GM21367 (cell line): ENCODE measurements around the gene FMNL1.
"Not testable (repeated sequence)": the region's sequence is repeated elsewhere in the genome, so short reads cannot be mapped to it uniquely, and the experiment has no call there.

Experiments
- ATAC-seq: cut with Tn5 transposase; IDR thresholded peaks from one replicate; pipeline ENCODE4 v1.9.1; 2021; ENCODE audit not compliant: unreplicated experiment

The FMNL1 gene

DNA sequence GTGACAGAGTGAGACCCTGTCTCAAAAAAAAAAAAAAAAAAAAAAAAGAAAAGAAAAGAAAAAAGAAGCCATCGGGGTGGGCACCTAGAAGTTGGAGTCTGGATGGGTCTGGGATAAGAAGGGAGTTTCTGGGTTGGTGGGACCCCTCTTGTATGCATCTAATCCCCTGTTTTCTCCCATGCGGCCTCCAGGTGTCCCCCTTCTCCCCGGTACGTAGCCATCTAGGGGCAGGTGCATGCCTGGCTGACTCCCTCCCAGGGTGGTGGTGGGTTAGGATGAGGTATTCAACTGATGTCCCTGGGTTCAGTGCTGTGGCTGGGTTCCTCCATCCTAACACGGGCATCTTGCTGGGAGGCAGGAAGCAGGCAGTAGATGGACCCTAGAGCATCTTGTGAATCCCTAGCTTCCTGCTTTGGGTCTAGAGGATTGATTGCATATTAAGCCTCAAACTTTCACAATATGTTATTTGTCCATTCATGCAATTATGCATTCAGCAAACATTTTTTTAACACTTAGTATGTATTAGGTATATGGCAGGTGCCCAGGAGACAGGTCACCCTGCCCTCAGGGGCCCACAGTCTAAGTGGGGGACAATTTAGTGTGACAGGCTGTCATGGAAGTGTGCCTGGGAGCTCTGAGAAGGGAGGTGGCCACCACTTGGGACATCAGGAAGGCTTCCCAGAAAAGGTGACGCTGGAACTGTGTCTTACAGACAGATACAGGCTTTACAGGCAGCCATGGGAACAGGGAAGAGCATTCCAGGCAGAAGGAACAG lies 13.1 kb downstream of the FMNL1 start:
- no peak for ATAC-seq

DNA sequence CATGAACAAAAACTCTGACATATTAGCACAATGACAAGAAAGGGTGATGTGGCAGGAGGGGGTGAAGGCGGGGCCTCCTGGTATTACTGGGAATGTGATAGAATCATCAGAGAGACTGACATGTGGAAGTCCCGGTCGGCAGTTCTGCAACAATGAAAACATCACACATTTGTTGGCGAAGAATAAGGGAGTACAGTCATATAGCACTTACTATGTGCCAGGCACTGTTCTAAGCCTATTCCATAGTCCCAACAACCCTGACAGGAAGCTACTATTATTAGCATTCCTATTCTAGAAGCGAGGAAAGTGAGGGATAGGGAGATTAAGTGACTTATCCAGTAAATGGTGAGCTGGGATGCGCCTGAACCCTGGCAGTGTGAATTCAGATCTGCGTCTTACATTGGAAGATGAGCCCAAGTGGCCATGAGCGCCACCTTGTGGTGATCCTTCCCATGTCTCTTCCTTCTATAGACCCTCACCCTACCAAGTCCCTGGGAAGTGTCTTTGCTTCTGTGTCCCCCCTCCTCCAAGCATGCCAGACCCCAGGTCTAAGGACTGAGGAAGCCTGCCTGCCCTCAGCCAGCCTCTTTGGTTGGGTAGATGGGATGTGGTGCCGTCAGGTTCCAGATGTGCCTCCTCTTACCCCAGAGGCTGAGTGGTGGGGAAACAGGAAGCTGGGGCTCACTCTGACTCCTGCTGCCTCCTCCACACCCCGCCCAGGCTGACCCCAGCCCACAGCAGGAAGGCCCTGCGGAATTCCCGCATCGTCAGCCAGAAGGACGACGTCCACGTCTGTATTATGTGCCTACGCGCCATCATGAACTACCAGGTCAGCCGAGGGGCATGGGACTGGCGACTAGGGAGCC lies 14.0 kb downstream of the FMNL1 start:
- ATAC-seq: no peak

DNA sequence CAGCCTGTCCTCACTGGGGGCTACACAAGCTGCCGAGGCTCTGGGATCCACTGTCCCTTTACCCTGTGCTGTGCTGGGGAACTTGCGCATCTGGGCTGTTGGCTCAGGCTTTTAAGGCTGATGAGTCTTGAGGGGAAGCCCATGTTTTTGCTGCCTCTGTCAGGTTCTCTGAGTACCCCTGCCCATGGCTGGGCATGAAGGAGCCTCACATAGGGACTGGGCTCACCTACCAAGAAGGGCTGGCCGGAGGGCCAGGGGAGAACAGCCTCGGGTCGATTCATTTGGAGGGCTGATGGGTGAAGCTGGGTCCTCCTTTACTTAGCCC lies 14.6 kb downstream of the FMNL1 start:
- no peak for ATAC-seq

DNA sequence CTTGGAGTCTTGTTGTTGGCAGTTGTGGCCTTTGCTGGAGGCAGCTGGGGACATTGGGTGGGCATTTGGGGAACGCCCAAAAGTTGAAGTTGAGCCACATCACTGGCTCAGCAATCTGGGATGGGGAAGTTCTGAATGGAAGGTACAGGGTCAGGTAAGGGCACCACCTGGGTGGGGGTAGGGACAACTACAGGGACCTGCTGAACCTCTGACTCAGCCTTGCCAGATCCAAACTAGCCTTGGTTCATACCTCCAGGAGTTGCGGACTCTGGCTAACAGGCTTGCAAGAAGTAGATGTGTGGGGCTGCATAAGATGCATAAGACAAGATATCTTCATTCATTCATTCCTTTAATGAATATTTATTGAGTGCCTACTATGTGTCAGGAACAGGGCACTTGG lies 16.0 kb downstream of the FMNL1 start:
- ATAC-seq: no peak

DNA sequence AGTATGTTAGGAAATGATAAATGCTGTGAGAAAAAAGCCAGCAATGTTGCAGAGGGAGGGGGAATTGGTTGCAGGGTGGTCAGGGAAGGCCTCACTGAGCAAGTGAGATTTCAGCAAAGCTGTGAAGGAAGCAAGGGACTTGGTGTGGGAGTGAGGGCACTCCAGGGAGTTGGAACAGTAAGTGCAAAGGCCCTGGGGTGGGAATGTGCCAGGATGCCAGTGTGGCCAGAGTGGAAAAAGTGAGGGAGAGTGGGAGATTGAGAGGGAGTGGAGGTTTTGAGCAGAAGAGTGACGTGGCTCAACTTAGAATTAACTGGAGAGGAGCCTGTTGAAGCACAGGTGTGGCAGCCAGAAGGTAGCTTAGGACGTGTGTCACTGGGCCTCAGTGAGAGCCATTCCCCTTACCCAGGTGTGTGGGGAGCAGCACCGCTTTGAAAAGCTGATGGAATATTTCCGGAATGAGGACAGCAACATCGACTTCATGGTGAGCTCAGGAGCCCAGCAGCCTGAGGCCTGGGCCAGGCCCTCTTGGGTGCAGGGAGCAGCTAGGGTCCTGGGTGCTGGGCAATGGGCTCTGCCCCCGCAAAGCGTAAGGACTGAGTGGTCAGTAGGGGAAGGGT lies 16.6 kb downstream of the FMNL1 start:
- no peak for ATAC-seq

DNA sequence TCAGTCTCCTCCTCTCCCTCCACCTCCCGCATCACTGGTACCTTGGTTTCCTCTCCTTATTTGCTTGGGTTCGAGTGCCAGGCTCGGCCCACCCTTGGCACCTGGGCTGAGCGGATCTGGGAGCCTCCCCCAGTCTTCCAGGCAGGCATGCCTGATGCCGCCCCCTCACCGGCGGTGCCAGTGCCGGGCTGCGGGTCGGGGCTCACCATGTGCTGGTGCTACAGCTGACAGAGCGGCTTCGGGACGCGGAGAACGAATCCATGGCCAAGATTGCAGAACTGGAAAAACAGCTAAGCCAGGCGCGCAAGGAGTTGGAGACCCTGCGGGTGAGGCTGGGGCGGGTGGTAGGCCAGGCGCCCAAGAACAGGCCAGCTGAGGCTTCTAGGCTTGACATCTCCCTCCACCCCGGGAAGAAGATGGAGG lies 19.2 kb downstream of the FMNL1 start:
- no peak for ATAC-seq

DNA sequence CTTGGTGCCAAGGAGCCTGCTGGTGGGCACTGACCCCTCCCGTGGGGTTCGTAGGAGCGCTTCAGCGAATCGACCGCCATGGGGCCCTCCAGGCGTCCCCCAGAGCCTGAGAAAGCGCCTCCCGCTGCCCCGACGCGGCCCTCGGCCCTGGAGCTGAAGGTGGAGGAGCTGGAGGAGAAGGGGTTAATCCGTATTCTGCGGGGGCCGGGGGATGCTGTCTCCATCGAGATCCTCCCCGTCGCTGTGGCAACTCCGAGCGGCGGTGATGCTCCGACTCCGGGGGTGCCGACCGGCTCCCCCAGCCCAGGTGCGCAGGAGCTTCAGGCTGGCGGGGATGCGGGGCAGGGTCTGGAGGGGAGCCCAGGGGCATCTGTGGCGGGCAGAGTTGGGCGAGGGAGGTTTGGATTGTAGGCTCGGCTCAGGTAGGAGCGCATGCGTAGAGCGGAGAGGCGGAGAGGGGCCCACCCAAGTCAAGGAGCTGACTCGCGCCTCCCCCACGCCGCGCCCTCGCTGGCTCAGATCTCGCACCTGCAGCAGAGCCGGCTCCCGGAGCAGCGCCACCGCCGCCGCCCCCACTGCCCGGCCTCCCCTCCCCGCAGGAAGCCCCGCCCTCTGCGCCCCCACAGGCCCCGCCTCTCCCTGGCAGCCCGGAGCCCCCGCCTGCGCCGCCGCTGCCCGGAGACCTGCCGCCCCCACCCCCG lies 19.8 kb downstream of the FMNL1 start:
- ATAC-seq: no peak

DNA sequence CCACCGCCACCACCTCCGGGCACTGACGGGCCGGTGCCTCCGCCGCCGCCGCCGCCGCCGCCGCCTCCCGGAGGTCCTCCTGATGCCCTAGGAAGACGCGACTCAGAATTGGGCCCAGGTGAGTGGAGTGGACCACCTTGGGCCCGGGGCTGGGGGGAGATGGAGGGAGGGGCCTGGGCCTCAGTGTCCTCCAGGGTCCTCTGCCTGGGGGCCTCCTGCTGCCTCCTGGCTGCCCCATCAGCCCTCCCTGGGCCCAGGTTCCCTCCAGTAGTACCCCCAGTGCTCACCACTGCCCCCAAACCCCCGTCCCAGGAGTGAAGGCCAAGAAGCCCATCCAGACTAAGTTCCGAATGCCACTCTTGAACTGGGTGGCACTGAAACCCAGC lies 20.3 kb downstream of the FMNL1 start:
- no peak for ATAC-seq

DNA sequence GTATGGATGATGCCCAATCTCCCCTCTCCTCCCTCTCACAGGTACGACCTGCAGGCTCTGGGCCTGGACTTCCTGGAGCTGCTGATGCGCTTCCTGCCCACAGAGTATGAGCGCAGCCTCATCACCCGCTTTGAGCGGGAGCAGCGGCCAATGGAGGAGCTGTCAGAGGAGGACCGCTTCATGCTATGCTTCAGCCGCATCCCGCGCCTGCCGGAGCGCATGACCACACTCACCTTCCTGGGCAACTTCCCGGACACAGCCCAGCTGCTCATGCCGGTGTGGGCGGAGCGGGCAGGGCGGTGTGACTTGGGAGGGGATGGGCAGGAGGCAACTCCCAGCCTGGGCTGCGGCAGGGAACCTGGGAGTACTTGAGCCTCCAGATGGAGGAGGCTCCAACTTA lies 22.1 kb downstream of the FMNL1 start:
- no peak for ATAC-seq

DNA sequence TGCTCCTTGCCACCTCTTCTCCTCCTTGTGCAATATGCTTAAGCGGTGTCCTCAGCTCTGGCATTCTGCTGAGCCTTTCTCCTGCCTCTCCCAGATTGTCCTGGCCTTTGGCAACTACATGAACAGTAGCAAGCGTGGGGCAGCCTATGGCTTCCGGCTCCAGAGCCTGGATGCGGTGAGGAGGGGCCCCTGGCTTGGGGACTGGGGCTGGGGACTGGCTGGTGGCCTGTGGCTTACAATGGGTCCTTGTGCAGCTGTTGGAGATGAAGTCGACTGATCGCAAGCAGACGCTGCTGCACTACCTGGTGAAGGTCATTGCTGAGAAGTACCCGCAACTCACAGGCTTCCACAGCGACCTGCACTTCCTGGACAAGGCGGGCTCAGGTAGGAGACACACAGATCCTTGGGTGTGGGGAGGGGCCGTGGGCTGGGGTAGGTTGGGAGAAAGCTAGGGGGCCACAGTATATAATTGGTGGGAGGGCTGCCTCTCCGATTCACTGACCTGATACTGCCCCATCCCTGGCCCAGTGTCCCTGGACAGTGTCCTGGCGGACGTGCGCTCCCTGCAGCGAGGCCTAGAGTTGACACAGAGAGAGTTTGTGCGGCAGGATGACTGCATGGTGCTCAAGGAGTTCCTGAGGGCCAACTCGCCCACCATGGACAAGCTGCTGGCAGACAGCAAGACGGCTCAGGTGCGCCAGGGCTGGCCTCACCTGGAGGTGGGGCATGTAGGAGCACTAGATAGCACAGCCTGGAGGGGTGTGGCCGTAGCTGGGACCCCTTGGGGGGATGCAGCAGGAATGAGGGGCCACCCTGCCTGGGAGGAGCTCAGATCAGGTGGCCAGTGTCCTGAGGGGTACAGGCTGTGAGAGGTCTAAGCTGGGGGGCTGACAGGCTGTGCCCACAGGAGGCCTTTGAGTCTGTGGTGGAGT lies 23.3 kb downstream of the FMNL1 start:
- no peak for ATAC-seq

DNA sequence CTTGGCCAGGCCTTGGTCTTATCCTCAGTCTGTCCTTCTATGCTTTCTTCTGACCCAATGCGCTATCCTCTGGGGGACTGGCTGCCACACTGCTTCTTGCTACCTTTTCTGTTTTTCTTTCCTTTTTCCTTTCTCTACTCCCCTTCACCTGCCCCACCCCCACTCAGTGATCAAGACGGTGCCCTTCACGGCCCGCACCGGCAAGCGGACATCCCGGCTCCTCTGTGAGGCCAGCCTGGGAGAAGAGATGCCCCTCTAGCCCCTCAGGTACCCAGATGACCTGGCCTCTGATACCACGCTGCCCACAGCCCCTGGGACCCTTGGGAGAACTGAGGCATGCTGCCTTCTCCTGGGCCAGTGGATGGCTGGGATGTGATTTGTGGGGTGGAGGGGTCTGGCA lies 24.7 kb downstream of the FMNL1 start:
- ATAC-seq: no peak

DNA sequence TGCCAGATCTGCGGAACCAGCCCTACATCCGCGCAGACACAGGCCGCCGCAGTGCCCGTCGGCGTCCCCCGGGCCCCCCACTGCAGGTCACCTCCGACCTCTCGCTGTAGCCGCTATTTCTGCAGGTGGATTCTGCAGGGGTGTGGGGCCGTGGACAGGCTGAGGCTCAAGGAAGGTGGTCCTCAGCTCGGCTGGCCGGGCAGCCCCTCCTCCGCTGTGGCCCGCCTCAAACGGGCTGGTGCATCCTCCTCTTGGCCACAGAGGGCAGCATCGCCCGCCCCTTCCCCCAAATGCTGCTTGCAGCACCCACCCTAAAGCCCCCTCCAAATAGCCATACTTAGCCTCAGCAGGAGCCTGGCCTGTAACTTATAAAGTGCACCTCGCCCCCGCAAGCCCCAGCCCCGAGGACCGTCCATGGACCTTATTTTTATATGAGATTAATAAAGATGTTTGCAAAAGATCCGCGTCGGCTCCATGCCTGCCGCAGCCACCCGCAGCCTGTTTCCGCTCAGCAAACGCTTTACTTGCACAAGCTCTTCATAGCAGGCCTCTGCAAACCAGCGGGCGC lies 25.3 kb downstream of the FMNL1 start:
- ATAC-seq: no peak

DNA sequence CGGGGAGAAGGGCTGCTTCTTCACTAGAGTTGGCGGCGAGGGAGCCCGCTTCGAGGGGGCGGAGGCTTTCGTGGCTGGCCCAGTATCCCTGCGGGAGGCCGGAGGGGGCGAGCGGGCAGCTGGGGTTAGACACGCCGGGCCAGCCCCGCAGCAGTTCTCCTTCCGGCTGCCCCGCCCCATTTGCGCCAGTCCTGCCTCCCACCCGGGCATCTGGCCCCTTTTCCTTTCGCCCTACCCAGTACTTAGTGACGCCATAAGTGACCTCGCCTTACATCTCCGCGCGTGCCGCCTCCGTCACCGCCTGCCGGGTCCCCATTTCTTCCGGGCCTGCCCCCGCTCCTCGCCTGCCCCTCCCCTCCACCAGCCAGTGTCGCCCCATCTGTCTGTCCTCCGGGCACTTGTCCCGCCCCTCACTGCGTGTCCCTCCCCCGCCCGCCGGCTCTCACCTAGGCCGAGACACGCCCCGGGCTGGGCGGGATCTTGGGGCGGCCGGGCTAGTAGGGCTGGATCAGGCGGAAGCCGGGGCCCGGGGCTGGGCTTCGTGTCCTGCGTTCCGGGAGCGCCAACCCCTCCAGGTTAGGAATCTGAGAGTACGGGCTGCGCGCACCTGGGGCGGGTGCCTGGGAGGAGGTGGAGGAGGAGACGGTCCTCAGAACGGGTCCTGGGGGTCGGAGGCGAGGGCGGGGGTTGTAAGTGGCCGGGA lies 25.9 kb downstream of the FMNL1 start:
- peak; percentile 54 for ATAC-seq

DNA sequence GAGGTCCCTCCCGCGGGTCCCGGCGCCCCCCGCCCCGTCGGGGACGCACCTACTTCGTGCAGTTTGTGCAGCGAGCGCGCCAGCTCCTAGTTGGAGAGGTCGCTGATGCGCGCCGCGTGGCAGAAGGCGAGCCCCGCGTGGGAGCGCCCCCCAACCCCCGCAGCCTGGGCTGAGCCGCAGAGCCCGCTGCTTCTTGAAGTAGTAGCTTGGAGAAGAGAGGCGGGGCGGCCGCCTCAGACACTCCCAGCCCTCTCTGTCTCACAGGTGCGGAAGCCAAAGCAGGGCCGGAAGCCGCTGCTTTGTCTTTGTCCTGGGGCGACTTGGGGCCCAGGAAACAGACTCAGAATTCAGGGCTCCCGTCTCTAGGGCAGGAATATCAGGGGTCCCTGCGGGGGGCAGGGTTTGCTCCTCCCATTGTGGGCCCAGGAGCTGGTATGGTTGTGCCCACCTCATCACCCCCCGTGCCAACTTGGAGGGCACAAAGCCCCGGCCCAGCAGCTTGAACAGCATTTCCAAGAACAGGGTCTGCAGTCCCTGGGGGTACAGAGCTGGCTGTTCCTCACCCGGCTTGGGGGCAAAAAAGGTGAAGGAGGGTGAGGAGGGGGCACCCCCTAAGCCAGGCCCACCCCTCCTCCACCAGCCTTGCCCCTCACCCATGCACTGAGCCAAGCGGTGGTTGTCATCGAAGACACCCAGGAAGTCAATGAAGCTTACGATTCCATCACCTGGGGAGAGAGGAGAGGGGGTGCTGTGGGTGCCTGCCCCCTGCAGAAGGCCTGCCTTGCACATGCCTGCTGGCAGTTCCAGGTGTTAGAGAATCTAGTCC lies 26.7 kb downstream of the FMNL1 start:
- no peak for ATAC-seq

DNA sequence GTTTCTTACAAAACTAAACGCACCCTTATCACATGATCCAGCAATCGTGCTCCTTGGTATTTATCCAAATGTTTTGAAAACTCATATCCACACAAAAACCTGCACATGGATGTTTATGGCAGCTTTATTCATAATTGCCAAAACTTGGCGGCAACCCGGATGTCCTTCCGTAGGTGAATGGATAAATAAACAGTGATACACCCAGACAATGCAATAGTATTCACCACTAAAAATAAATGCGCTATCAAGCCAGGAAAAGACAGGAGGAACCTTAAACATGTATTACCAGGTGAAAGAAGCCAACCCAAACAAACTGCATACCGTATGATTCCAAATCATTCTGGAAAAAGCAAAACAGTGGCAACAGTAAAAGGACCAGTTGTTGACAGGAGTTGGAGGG lies 30.2 kb downstream of the FMNL1 start:
- ATAC-seq: no peak

DNA sequence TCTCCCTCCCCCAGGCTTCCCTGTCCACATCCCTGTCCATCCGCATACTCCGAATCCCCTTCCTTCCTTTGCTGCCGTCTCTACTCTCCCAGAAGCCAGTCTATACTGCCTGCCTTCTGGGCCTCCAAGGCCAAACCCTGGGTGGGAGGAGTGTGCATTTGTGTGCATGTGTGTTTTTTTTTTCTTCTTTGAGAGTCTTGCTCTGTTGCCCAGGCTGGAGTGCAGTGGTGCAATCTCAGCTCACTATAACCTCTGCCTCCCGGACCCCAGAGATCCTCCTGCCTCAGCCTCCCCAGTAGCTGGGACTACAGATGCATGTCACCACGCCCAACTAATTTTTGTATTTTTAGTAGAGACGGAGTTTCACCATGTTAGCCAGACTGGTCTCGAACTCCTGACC lies 31.6 kb downstream of the FMNL1 start:
- ATAC-seq: not testable (repeated sequence)

DNA sequence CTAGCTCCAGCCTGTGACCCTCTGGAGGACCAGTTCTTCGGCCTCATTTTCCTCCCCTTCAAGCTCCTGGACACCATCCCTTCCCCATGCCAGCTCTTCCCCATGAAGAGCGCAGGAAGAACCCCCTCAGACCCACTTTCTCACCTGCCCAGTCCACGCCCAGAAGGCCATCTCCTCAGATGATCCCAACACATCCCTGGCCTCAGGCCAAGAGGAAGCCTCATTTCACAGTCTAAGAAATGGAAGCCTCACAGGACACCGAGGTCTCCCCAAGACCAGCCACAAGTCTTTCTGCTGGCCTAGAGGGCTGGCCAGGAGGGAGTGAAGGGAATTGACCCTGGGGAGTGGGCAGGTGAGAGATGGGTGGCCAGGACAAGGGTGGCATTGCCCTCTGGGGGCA lies 32.2 kb downstream of the FMNL1 start:
- no peak for ATAC-seq

DNA sequence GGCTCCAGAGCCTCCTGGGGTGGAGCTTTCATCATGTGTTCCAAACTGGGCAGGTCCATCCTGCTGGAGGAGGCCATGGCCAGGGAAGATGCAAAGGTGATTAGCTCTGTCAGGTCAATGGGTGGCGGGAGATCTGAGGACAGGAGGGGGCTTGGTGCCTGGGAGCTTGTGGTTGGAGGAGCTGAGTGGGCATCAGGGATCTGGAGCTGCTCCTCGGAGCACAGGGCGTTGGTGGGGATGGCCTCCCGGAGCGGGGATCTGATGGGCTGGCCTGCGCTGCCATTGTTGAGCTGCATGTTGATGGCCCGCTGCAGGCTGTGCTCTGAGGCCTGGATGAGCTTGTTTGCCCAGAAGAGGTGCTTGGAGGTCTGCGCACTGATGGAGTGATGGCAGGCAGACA lies 33.7 kb downstream of the FMNL1 start:
- ATAC-seq: no peak
